ENCODE data around the gene AJAP1.

GRCh38 chr1:4792565-4792964 is 138.2 kb downstream of the AJAP1 start:
- TF ChIP-seq RAD21 (IDR thresholded peaks at IDR 0.05; ENCODE audit: low read depth) = no peak
- no peak for TF ChIP-seq EP300 (IDR thresholded peaks at IDR 0.05; ENCODE audit: borderline replicate concordance)

All from Ishikawa (cell line).